OCI-LY7 (cell line): ENCODE results near the gene AKAP9. TPM values are rescaled to one million over a fixed set of nuclear protein-coding genes. Genes with fewer than 3 reads are reported as not detected.

Experiments used
- BruUV-seq: library from RNA; stranded (reverse); fragments of 400-500 nt; replicated peaks from 2 replicates; lab custom pipeline; 2021; lab: Mats Ljungman, UMichigan
- CTCF ChIA-PET: fragments of 300-600 bp; sonication (Branson Sonifier 250); formaldehyde crosslinking; loops from one replicate; lab custom pipeline; 2022; ENCODE audit warnings: antibody characterized with exemption; ENCODE audit not compliant: unreplicated experiment; lab: Charles Lee
- POLR2A ChIA-PET: fragments of 300-600 bp; sonication (Branson Sonifier 250); formaldehyde crosslinking; loops from one replicate; lab custom pipeline; 2022; ENCODE audit warnings: antibody characterized with exemption; lab: Charles Lee
- DNase-seq: peaks from one replicate; pipeline ENCODE4 v3.0.0-alpha.2; 2015; ENCODE audit warnings: low spot score
- H2AFZ ChIP-seq: fragments of 200-600 bp; sonication (generic), shearing (Covaris generic); 2 replicates; pipeline ENCODE4 v1.6.1; 2014; ENCODE audit warnings: mild to moderate bottlenecking, antibody characterized with exemption, low read length, moderate library complexity
- H3K27ac ChIP-seq: fragments of 200-600 bp; sonication (generic); 2 replicates; pipeline ENCODE4 v1.5.1; 2014; ENCODE audit warnings: mixed run types, low read depth, mild to moderate bottlenecking, moderate library complexity, low read length, inconsistent platforms; ENCODE audit not compliant: poor library complexity, severe bottlenecking
- H3K36me3 ChIP-seq: fragments of 200-600 bp; sonication (generic); 2 replicates; pipeline ENCODE4 v1.6.1; 2014; ENCODE audit warnings: mild to moderate bottlenecking, antibody characterized with exemption, low read length, moderate library complexity, mixed read lengths; ENCODE audit not compliant: insufficient read depth
- H3K4me1 ChIP-seq: fragments of 200-600 bp; sonication (generic); 2 replicates; pipeline ENCODE4 v1.5.1; 2014; ENCODE audit warnings: mild to moderate bottlenecking, low read length; ENCODE audit not compliant: insufficient read depth, poor library complexity, severe bottlenecking
- H3K4me2 ChIP-seq: fragments of 200-600 bp; sonication (generic); 2 replicates; pipeline ENCODE4 v1.6.1; 2014; ENCODE audit warnings: mild to moderate bottlenecking, low read length
- H3K4me3 ChIP-seq: fragments of 200-600 bp; sonication (generic); 2 replicates; pipeline ENCODE4 v1.5.1; 2014; ENCODE audit warnings: mild to moderate bottlenecking, low read depth, low read length; ENCODE audit not compliant: poor library complexity, severe bottlenecking
- H3K79me2 ChIP-seq: fragments of 200-600 bp; sonication (generic); 2 replicates; pipeline ENCODE4 v1.6.1; 2016; ENCODE audit warnings: low read depth, mild to moderate bottlenecking, low read length, moderate library complexity, mixed read lengths; ENCODE audit not compliant: insufficient read depth
- H3K9me2 ChIP-seq: fragments of 200-600 bp; sonication (generic); 2 replicates; pipeline ENCODE4 v1.6.1; 2016; ENCODE audit warnings: mild to moderate bottlenecking, low read length, mixed read lengths; ENCODE audit not compliant: insufficient read depth
- H3K9me3 ChIP-seq: fragments of 200-600 bp; sonication (generic); 2 replicates; pipeline ENCODE4 v1.6.1; 2014; ENCODE audit warnings: mild to moderate bottlenecking, mixed run types, low read length, mixed read lengths
- H4K20me1 ChIP-seq: fragments of 200-600 bp; sonication (generic); 2 replicates; pipeline ENCODE4 v1.6.1; 2014; ENCODE audit warnings: mild to moderate bottlenecking, antibody characterized with exemption, low read length, moderate library complexity, mixed read lengths; ENCODE audit not compliant: insufficient read depth
- EZH2phosphoT487 ChIP-seq: fragments of 200-600 bp; sonication (generic); IDR thresholded peaks from 2 replicates; pipeline ENCODE4 v1.6.1; 2018; ENCODE audit warnings: low read depth, borderline replicate concordance, mild to moderate bottlenecking, mixed run types, antibody characterized with exemption, low read length, moderate library complexity, mixed read lengths
- intact Hi-C: fragments of 100-400 bp; cut with micrococcal nuclease; formaldehyde crosslinking; loops from one replicate; pipeline ENCODE4 v1.10.0; 2022; ENCODE audit not compliant: unreplicated experiment
- total RNA-seq, 2 experiments: library from RNA; depleted of rRNA in 1 of 2; stranded (reverse); fragments of >200 nt in 1 of 2; shearing (Covaris generic) in 1 of 2; gene quantifications; 2 replicates each; pipeline ENCODE4 v1.2.3, GENCODE V29; 2014 to 2022
- TF ChIP-seq, protein P1 (sequence below): fragments of 200-600 bp; sonication (generic); conservative IDR thresholded peaks from 2 replicates; pipeline ENCODE4 v1.5.1; 2014; ENCODE audit warnings: mild to moderate bottlenecking, antibody characterized with exemption, low read length, moderate library complexity, mixed read lengths

The AKAP9 gene
- total RNA-seq, 2 experiments from 2014 or later: 32.6 to 38.1 TPM

DNA sequence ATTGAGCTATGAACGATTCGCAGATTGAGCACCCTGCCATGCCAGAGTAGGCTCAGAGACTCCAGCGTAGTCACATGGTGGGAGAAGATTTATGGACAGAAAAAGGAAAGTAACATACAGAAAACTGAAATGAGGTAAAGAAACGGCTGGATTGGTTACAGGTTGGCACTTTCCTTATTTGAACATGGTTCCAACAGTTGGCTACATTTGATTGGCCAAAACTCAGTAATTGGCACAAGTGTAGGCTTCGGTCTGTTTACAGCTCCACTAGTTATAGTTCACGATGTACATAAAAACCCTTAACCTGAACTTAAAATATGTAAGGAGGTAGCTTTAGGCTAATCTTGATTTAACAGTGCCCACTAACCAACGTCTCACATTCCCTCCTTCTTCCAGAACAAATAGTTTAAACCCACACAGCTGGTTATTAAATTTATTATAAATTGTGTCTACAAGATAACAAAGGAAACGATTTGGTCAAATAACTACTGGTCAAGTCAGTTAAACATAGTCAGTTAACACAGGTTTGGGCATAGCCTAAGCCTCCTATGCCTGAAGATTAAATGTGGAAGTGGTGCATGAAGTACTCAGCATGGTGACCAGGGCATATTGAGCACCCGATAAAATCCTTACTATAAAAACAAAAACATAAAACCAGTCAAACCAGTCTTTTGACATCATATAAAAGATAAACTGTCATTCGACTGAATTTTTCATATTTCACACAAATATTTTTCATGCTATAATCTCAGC is 42.2 kb upstream of the AKAP9 start:
- H3K9me2 ChIP-seq: no peaks in the 10 kb centered on the region
- no peak overlapping the region for H2AFZ ChIP-seq
- H3K9me3 ChIP-seq: no peaks in the 10 kb centered on the region
- TF ChIP-seq, protein P1, sequence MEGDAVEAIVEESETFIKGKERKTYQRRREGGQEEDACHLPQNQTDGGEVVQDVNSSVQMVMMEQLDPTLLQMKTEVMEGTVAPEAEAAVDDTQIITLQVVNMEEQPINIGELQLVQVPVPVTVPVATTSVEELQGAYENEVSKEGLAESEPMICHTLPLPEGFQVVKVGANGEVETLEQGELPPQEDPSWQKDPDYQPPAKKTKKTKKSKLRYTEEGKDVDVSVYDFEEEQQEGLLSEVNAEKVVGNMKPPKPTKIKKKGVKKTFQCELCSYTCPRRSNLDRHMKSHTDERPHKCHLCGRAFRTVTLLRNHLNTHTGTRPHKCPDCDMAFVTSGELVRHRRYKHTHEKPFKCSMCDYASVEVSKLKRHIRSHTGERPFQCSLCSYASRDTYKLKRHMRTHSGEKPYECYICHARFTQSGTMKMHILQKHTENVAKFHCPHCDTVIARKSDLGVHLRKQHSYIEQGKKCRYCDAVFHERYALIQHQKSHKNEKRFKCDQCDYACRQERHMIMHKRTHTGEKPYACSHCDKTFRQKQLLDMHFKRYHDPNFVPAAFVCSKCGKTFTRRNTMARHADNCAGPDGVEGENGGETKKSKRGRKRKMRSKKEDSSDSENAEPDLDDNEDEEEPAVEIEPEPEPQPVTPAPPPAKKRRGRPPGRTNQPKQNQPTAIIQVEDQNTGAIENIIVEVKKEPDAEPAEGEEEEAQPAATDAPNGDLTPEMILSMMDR: no peak
- no peak for TF ChIP-seq EZH2phosphoT487
- no peak for DNase-seq
- H3K27ac ChIP-seq: no peak overlapping the region
- ChIA-PET CTCF (no interaction called here), POLR2A (interaction anchor here (0.6 to 0.9 kb wide), 2 partner anchors 73 to 259 kb away, joined by 3 to 5 read pairs; no protein-coding TSS in a partner anchor)
- H3K4me2 ChIP-seq: no peak overlapping the region
- intact Hi-C loops: no loop called here
- H3K36me3 ChIP-seq: no peaks in the 10 kb centered on the region
- no TSS peak for BruUV-seq
- no peaks in the 10 kb centered on the region for H4K20me1 ChIP-seq
- H3K79me2 ChIP-seq: no peaks in the 10 kb centered on the region
- no peaks in the 10 kb centered on the region for H3K4me1 ChIP-seq
- H3K4me3 ChIP-seq: no peak overlapping the region

DNA sequence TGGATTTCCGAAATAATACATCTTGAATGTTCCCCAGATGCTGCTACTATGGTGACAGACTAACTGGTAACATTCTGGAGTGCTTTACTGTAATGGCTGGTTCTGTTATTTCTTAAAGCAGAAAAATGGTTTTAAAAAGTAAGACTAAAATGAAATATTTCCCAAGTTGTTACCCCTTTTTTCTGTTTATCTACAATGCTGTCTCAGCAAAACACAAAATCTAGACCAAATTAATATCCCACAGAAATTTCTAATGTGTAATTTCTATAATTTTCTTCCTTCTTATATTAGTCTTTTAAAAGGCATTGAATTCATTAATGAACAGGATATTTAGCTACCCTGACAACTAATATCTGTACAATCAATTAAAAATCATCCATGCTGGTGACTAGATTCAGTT is 41.1 kb upstream of the AKAP9 start:
- intact Hi-C loops: no loop called here
- POLR2A ChIA-PET: no interaction called here
- Histone ChIP-seq H3K9me2 (no peaks in the 10 kb centered on the region), H3K27ac (no peak overlapping the region), H3K36me3 (no peaks in the 10 kb centered on the region), H3K4me2 (no peak overlapping the region), H3K79me2 (no peaks in the 10 kb centered on the region), H3K4me1 (no peaks in the 10 kb centered on the region), H3K9me3 (no peaks in the 10 kb centered on the region), H3K4me3 (no peak overlapping the region), H2AFZ (no peak overlapping the region), H4K20me1 (no peaks in the 10 kb centered on the region)
- CTCF ChIA-PET: no interaction called here
- TF ChIP-seq EZH2phosphoT487: no peak
- TF ChIP-seq, protein P1: no peak
- BruUV-seq: no TSS peak
- no peak for DNase-seq

DNA sequence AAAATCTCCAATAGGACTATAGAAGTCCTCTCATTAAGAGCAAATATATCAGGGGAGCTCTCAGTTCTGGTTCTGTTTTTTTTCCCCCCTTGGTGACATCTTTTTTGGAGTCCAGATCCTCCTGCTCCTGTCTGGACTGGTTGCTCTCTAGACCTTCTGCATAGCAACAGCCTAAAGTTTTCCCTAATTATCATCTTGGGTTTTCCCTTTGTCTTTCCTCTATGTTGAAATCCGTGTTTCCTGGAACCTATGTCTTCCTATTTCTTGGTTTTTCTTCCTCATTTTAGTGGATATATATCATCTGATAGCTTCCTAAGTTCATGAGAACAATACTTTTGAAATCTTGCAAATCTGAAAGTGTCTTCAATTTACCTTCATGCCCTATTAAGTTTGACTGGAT is 30.5 kb upstream of the AKAP9 start:
- DNase-seq: no peak
- H3K4me3 ChIP-seq: no peak overlapping the region
- H2AFZ ChIP-seq: no peak overlapping the region
- CTCF ChIA-PET: no interaction called here
- H3K4me1 ChIP-seq: no peaks in the 10 kb centered on the region
- POLR2A ChIA-PET: interaction anchor here (0.6 to 1.1 kb wide), 3 partner anchors 15 to 946 kb away, joined by 3 to 4 read pairs (median 3); no protein-coding TSS in a partner anchor
- no peaks in the 10 kb centered on the region for H3K36me3 ChIP-seq
- BruUV-seq: no TSS peak
- no peak overlapping the region for H3K27ac ChIP-seq
- TF ChIP-seq EZH2phosphoT487: no peak
- TF ChIP-seq, protein P1: no peak
- no peak overlapping the region for H3K4me2 ChIP-seq
- no peaks in the 10 kb centered on the region for H3K9me3 ChIP-seq
- H3K79me2 ChIP-seq: no peaks in the 10 kb centered on the region
- no peaks in the 10 kb centered on the region for H3K9me2 ChIP-seq
- H4K20me1 ChIP-seq: no peaks in the 10 kb centered on the region
- intact Hi-C loops: no loop called here
